Activated gamma-delta T cell treated with anti-CD3 and anti-CD28 coated beads, Interleukin-2, amount 50 U/mL, for 16 hours (primary cell): ENCODE results near the gene PRH2.

Experiments
- DNase-seq: peaks from one replicate; pipeline ENCODE4 v3.0.0-alpha.2; 2020; ENCODE audit warnings: low read depth

PRH2 gene

GRCh38 chr12:10960211-10960610 lies 31.2 kb downstream of the PRH2 start:
- no peak for DNase-seq

DNA sequence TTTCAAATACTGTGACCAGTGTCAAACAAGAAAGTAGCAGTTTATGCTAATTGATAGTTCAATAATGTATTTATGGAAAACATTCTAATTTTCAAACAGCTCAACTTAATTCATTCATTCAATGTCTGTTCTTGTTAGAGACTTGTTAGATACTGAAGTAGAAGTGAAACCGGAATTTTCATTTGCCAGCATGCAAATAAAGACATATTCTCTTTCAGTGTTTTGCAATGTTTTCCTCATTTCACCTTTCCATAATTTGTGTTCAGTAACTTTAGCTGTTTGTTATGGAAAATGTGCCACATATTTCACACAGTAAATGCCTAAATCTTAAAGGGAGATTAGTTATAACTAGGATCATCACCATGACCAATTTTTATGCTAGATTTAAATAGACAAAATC lies 36.4 kb downstream of the PRH2 start:
- no peak for DNase-seq

GRCh38 chr12:10966314-10966713 lies 37.3 kb downstream of the PRH2 start:
- no peak for DNase-seq

DNA sequence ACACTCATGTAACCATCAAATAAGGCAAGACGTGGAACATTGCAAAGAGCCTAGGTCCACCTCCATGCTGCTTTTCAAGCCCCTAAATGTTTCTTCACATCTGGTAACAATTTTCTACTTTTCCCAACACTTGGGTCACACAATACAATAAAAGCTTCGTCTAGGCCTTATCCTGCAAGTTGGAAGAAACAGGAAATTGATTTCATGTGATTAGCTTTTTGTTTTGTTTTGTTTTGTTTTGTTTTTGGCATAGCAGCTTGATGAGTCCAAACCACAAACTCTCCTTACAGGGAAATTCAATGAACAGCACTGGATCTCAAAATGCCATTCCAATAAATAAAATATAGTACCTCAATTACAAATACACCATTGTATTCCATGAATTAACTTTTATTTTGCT lies 38.4 kb downstream of the PRH2 start:
- DNase-seq = no peak

GRCh38 chr12:10968765-10969456 lies 39.9 kb downstream of the PRH2 start:
- no peak for DNase-seq

GRCh38 chr12:10974965-10975364 lies 45.9 kb downstream of the PRH2 start:
- no peak for DNase-seq

DNA sequence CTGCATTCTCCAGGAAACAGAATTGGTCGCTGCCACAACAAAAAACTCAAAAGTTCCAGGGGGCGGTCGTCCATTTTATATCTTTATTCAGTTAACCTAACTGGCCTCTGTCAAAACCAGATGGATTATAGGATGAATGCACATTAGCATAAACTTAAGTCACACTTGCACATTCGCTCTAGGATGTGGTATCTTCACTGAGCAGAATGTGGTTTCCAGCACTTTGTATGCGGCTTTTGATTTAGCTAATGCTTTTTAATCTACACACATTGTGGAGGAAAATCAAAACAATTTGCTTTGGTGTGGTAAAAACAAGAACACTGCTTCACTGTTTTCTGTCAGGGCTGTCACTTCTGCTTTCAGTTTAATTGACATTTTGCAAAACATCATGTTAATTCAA lies 53.2 kb downstream of the PRH2 start:
- DNase-seq = peak; percentile 13
